Measurements from ENCODE around the gene KRT23.
A peak's percentile ranks its signal among the peaks of the same experiment; 100 is the strongest.
"Not testable (repeated sequence)": the region's sequence is repeated elsewhere in the genome, so short reads cannot be mapped to it uniquely, and the experiment has no call there.

The KRT23 gene

GRCh38 chr17:40949418-40949817, 12.0 kb upstream of the KRT23 start:
- DNase-seq = no peak

- no peak for DNase-seq
These were observed 10.5 kb upstream of the KRT23 start for GRCh38 chr17:40947929-40948328.

- no peak for DNase-seq
These were observed 8.0 kb upstream of the KRT23 start for GRCh38 chr17:40945414-40945813.

GRCh38 chr17:40944531-40944930, 7.1 kb upstream of the KRT23 start:
- no peak for DNase-seq

DNA sequence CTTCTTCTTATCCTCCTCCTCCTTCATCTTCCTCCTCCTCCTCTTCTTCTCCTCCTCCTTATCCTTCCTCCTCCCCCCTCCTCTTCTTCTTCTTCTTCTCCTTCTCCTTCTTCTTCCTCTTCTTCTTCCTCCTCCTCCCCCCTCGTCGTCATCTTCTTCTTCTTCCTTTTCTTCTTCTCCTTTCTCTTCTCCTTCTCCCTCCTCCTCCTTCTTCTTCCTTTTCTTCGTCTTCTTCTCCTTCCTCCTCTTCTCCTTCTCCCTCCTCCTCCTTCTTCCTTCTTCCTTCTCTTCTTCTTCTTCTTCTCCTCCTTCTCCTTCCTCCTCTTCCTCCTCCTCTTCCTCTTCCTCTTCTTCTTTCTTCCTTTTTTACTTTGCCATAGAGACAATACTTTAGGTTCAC, 5.1 kb upstream of the KRT23 start:
- DNase-seq = no peak

DNA sequence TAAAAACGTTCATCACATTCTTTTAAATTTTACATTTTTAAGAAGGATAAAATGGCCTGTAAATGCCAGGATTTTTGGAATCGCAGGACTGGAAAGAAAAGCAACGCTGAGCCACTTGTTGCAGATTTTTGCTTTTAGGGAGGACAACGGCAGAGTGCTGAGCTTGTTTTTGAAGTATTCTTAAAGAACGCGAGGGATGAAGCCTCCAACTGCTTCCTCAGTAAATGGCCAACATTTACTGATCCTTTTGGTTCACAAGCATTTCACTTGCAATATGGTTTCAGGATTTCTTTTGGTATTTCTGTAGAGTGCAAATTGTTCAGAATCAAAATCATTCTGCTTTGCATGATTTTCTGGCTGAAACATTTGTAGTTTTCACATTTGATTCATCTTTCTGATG, 2.8 kb upstream of the KRT23 start:
- no peak for DNase-seq

- DNase-seq = no peak
These were observed 1.5 kb upstream of the KRT23 start for GRCh38 chr17:40938981-40939380.

DNA sequence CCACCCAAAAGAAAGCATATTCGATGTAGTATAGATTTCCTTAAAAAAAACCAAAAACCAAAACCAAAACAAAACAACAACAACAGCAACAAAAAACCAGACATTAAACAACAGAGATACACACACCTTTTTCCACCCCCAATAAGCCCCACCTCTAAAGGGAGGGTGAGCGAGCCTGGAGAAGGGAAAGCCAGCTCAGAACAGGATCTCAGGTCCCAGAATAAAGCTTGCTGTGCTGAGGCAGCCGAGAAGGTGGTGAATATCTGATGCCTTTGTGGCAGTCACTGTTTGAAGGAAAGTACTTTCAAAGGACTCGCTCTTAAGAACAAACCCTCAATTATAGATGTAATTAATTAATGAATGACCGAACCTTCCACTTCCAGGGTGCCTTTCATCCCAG, 470 bp downstream of the KRT23 start:
- DNase-seq = no peak

GRCh38 chr17:40936437-40936971, 942 bp downstream of the KRT23 start:
- DNase-seq = no peak

- no peak for DNase-seq
These were observed 1.8 kb downstream of the KRT23 start for GRCh38 chr17:40935624-40936023.

DNA sequence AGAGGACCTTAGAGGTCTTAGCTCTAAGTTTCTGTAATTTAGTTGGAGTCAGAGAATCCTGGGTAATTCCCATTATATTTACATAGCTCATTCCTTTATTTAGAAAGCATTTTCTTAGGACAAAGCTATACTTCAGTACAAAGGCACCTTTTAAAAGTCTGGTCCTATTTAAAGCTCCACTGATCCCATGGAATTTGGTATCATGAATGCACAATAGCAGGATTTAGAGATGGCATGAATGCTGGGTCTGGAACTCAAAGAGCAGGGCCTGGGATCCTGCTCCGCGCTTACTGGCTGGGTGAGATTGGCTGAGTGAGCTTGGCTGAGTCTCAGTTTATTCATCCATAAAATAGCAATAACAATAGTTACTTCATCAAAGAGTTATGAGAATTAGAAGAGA, 4.8 kb downstream of the KRT23 start:
- DNase-seq = no peak

DNA sequence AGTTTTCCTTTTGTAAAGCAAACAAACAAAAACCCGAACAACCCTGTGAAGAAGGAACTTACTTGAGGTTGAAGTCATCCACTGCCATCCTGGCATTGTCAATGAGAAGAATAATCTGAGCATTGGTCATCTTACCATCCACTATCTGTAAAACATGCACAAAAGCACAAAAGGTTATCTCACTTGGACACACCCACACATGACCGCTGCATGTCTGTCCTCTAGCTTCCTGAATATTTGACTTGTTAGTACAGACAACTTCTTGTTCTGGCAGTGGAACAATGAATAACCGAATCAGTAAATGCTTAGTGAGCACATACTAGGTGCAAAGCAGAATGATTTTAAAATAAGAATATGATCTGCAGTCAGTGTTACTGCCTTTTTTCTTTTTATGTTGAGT, 6.1 kb downstream of the KRT23 start:
- DNase-seq = no peak

DNA sequence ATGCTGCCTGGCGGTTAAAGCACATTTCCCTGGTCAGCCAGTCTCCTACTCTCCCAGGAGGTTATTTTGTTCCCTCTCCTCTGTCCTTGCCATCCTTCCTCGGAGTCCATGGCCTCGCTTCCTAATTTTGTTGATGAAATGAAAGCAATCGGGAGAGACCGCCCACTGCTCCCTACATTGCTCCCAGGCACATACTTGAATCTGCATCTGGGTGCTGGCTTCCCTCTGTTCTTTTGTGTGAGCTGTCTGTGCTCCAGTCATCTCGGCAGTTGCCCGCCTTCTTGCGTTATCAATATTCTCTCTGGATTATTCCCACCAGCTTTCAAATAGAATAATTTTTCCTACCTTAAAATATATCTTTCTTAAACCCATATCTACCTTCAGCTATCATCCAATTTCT, 11.1 kb downstream of the KRT23 start:
- no peak for DNase-seq

- DNase-seq = no peak
These were observed 15.2 kb downstream of the KRT23 start for GRCh38 chr17:40922239-40922638.

GRCh38 chr17:40921026-40921425, 16.4 kb downstream of the KRT23 start:
- DNase-seq = no peak

- not testable (repeated sequence) for DNase-seq
These were observed 20.3 kb downstream of the KRT23 start for GRCh38 chr17:40917116-40917515.

- DNase-seq = no peak
These were observed 21.1 kb downstream of the KRT23 start for GRCh38 chr17:40916366-40916765.

- no peak for DNase-seq
These were observed 21.7 kb downstream of the KRT23 start for GRCh38 chr17:40915721-40916256.

- DNase-seq = no peak
These were observed 22.2 kb downstream of the KRT23 start for GRCh38 chr17:40915199-40915661.

GRCh38 chr17:40914075-40914855, 23.2 kb downstream of the KRT23 start:
- DNase-seq = no peak

DNA sequence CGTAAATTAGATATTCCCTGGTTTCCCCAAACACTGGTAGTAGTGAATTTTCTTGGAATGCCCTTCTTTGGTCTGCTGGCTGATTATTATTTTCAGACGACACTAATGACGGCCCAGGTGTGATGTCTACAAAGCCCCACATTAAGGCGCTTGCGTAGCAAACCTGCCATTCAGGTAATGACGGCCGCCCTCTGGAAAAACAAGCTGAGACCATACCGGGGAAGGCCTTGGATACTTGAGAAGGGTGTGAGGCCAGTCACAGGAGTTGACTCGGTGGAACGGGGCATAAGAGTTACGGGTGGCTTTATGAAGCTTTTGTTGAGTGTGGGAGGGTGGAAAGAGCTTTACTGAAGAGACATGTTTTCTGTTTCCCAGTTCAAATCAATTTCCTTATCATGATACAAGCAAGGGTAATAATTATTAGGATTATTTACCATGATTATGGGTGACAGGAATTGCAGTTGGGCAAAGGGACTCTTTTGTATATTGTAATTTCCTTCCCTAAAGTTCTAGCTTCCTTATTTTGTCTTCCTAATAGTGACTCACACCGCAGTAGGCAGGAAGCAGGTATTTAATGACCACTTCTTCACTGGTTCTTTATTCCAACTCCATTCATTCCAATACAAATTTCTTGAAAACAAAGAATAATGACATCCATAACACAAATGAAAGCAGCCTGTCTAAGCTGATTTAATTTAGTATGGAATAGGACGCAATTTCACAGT, 24.8 kb downstream of the KRT23 start:
- no peak for DNase-seq

DNA sequence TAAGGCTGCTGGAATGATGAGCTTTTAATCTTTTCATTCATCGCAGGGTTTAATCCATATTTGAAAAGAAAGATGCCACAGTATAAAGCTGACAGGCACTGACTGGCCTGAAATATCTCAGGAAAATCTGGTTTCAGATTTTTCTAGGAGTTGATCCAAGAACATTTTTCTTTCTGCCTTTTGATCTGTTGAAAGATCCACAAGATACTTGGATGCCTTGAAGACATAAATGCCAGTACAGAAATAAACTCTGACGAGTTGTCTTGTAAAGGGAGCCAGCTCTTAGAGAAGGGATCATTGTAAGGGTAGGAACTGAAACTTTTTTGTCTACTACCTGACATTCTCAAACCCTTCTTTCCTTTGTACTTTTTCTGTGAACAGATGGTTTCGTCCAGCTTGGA, 27.0 kb downstream of the KRT23 start:
- no peak for DNase-seq

- DNase-seq = no peak
These were observed 27.7 kb downstream of the KRT23 start for GRCh38 chr17:40909755-40910154.

DNA sequence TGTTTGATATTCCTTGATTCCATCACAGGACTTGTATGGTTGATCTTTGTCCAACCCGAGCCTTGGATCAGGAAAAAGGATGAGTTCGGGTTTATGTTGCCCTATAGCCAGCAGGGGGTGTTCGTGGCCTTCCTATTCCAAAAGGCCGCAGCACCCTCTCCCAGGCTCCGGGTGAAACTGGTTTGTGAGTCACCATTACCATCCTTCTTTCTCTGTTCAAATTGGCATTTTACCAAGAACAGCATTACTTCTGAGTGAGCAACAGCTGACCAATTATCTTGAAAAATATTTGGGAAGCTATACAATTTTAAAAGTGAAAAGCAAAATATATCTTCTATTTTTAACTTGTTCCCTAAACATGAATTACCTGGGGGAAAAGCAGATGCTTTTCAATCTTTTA, 28.1 kb downstream of the KRT23 start:
- DNase-seq = peak; percentile 11 to 24 (median 17)
